DOHH2 (cell line): Measurements from ENCODE around the gene SLC16A10.

Experiments used
- H3F3A ChIP-seq: fragments of 200-600 bp; sonication (generic), shearing (Covaris generic); 2 replicates; pipeline ENCODE4 v1.6.0; 2016; ENCODE audit warnings: antibody characterized with exemption, mild to moderate bottlenecking; ENCODE audit not compliant: control insufficient read depth, insufficient read depth
- H3K27ac ChIP-seq: fragments of 200-600 bp; sonication (generic); 2 replicates; pipeline ENCODE4 v1.5.1; 2014; ENCODE audit warnings: low read depth, mild to moderate bottlenecking, low read length, moderate library complexity
- H3K27me3 ChIP-seq: fragments of 200-600 bp; sonication (generic); 2 replicates; pipeline ENCODE4 v1.6.1; 2014; ENCODE audit warnings: mild to moderate bottlenecking, low read length, mixed read lengths; ENCODE audit not compliant: control insufficient read depth
- H3K36me3 ChIP-seq: fragments of 200-600 bp; sonication (generic); 2 replicates; pipeline ENCODE4 v1.6.1; 2014; ENCODE audit warnings: mild to moderate bottlenecking, low read length, moderate library complexity, mixed read lengths; ENCODE audit not compliant: control insufficient read depth
- H3K4me1 ChIP-seq: fragments of 200-600 bp; sonication (generic); 2 replicates; pipeline ENCODE4 v1.6.1; 2014; ENCODE audit warnings: mild to moderate bottlenecking, low read length, mixed read lengths; ENCODE audit not compliant: control insufficient read depth
- H3K4me2 ChIP-seq: fragments of 200-600 bp; sonication (generic); 2 replicates; pipeline ENCODE4 v1.6.0; 2014; ENCODE audit warnings: mild to moderate bottlenecking, low read length, moderate library complexity
- H3K4me3 ChIP-seq: fragments of 200-600 bp; sonication (generic); 2 replicates; pipeline ENCODE4 v1.5.1; 2014; ENCODE audit warnings: mild to moderate bottlenecking, low read length, mixed read lengths
- H3K79me2 ChIP-seq: fragments of 200-600 bp; sonication (generic); 2 replicates; pipeline ENCODE4 v1.6.1; 2014; ENCODE audit warnings: mild to moderate bottlenecking, low read length, mixed read lengths; ENCODE audit not compliant: control insufficient read depth
- H3K9me2 ChIP-seq: fragments of 200-600 bp; sonication (generic); replicated peaks from 2 replicates; pipeline ENCODE4 v1.6.1; 2014; ENCODE audit warnings: mild to moderate bottlenecking, low read length, mixed read lengths; ENCODE audit not compliant: control insufficient read depth
- H3K9me3 ChIP-seq: fragments of 200-600 bp; sonication (generic); 2 replicates; pipeline ENCODE4 v1.6.1; 2014; ENCODE audit warnings: antibody characterized with exemption, low read length, mixed read lengths; ENCODE audit not compliant: control insufficient read depth, insufficient read depth
- H4K20me1 ChIP-seq: fragments of 200-600 bp; sonication (generic); 2 replicates; pipeline ENCODE4 v1.6.0; 2014; ENCODE audit warnings: low read depth, mild to moderate bottlenecking, antibody characterized with exemption, low read length, moderate library complexity; ENCODE audit not compliant: control insufficient read depth, insufficient read depth
- CTCF ChIP-seq: fragments of 200-600 bp; sonication (generic); IDR thresholded peaks from one replicate; pipeline ENCODE4 v1.5.1; 2014; ENCODE audit warnings: antibody characterized with exemption, mild to moderate bottlenecking, low read depth, low read length; ENCODE audit not compliant: poor library complexity, severe bottlenecking
- EZH2phosphoT487 ChIP-seq: fragments of 200-600 bp; sonication (generic); IDR thresholded peaks from 2 replicates; pipeline ENCODE4 v1.6.1; 2017; ENCODE audit warnings: borderline replicate concordance, mild to moderate bottlenecking, antibody characterized with exemption, low read length, moderate library complexity, mixed read lengths

The SLC16A10 gene

GRCh38 chr6:111205502-111205901, 118.2 kb downstream of the SLC16A10 start:
- H3K4me3 ChIP-seq = no peak overlapping the region

DNA sequence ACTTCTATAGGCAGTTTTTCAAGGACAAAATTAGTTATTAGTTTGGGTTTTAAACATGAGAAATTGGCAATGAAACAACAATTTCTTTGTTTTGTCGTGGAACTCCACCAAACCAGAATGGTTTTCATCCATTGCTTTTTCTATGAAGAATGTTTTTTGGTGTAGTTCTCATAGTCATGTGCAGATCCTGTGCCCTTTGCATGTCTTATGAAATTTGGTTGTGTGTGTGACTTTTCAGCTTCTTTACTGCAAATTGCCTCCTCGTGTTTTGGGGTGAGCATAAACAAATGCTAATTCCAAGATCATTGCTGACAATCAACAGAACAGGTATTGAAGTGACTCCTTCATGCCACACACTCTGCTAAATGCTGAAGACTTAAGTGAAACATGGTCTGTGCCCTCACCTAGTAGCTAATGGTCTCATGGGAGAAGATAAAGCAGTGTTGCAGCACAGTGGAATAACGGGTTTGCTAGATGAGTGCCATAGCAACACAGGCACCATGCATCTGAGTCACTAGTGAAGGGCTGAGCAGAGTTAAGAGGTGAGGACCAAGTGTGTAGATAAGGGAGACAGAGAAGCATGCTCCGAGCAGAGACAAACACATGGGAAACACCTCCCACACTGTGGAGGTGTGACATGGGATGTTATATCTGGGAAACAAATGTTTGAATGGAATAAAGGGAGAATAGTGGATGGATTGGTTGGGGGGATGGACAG, 120.0 kb downstream of the SLC16A10 start:
- H3K9me3 ChIP-seq = no peaks in the 10 kb centered on the region
- no peaks in the 10 kb centered on the region for H3F3A ChIP-seq
- H3K36me3 ChIP-seq = no peaks in the 10 kb centered on the region
- no peak overlapping the region for H3K4me3 ChIP-seq
- H3K4me2 ChIP-seq = no peak overlapping the region
- peaks cover 6% of the 10 kb centered on the region; the same call in 1 of the 2 replicates for H3K27me3 ChIP-seq
- H3K27ac ChIP-seq = no peak overlapping the region
- H3K79me2 ChIP-seq = no peaks in the 10 kb centered on the region
- H4K20me1 ChIP-seq = no peaks in the 10 kb centered on the region
- H3K4me1 ChIP-seq = no peaks in the 10 kb centered on the region
- no peak for TF ChIP-seq EZH2phosphoT487
- no peak for TF ChIP-seq CTCF
- no peaks in the 10 kb centered on the region for H3K9me2 ChIP-seq

More at GRCh38 chr6:111205502-111205901, 118.2 kb downstream of the SLC16A10 start:
- Histone ChIP-seq H3F3A (no peaks in the 10 kb centered on the region), H3K27ac (no peak overlapping the region), H3K27me3 (peaks cover 6% of the 10 kb centered on the region; the same call in 1 of the 2 replicates), H3K9me2 (no peaks in the 10 kb centered on the region), H3K4me2 (no peak overlapping the region), H3K9me3 (no peaks in the 10 kb centered on the region), H3K36me3 (no peaks in the 10 kb centered on the region), H3K79me2 (no peaks in the 10 kb centered on the region), H4K20me1 (no peaks in the 10 kb centered on the region), H3K4me1 (no peaks in the 10 kb centered on the region)
- no peak for TF ChIP-seq CTCF
- no peak for TF ChIP-seq EZH2phosphoT487

GRCh38 chr6:111208933-111209332, 121.6 kb downstream of the SLC16A10 start:
- TF ChIP-seq CTCF (no peak), EZH2phosphoT487 (no peak)
- Histone ChIP-seq H4K20me1 (no peaks in the 10 kb centered on the region), H3K27ac (no peak overlapping the region), H3K36me3 (no peaks in the 10 kb centered on the region), H3F3A (no peaks in the 10 kb centered on the region), H3K27me3 (peaks cover 6% of the 10 kb centered on the region; the same call in 1 of the 2 replicates), H3K4me3 (no peak overlapping the region), H3K9me3 (no peaks in the 10 kb centered on the region), H3K79me2 (no peaks in the 10 kb centered on the region), H3K4me1 (no peaks in the 10 kb centered on the region), H3K4me2 (no peak overlapping the region), H3K9me2 (no peaks in the 10 kb centered on the region)
